ENCODE results near the gene CRHR1. TPM values are rescaled to one million over a fixed set of nuclear protein-coding genes. Genes with fewer than 3 reads are reported as not detected.
A peak's percentile ranks its signal among the peaks of the same experiment; 100 is the strongest.

CRHR1 gene
- total and polyA plus RNA-seq, 7 donors, result 0.33 TPM; not detected in 6

- Histone ChIP-seq H3K27me3 (peaks cover 4 to 54% (median 18%) of the 10 kb centered on the region in 3 donors), H3K27ac (no peak overlapping the region), H3K36me3 (no peaks in the 10 kb centered on the region), H3K4me3 (no peak overlapping the region), H3K4me1 (no peaks in the 10 kb centered on the region), H3K9me3 (no peaks in the 10 kb centered on the region)
- DNase-seq, result peak; percentile 38
- 84 to 87% methylated on average over 8 of the region's 8 CpGs for WGBS, 2 donors
- no peak for TF ChIP-seq POLR2A (IDR thresholded peaks at IDR 0.05)
- TF ChIP-seq EP300 (IDR thresholded peaks at IDR 0.05), result no peak
- TF ChIP-seq, protein P1, sequence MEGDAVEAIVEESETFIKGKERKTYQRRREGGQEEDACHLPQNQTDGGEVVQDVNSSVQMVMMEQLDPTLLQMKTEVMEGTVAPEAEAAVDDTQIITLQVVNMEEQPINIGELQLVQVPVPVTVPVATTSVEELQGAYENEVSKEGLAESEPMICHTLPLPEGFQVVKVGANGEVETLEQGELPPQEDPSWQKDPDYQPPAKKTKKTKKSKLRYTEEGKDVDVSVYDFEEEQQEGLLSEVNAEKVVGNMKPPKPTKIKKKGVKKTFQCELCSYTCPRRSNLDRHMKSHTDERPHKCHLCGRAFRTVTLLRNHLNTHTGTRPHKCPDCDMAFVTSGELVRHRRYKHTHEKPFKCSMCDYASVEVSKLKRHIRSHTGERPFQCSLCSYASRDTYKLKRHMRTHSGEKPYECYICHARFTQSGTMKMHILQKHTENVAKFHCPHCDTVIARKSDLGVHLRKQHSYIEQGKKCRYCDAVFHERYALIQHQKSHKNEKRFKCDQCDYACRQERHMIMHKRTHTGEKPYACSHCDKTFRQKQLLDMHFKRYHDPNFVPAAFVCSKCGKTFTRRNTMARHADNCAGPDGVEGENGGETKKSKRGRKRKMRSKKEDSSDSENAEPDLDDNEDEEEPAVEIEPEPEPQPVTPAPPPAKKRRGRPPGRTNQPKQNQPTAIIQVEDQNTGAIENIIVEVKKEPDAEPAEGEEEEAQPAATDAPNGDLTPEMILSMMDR (IDR thresholded peaks at IDR 0.05), result no peak
- no peak for TF ChIP-seq POLR2AphosphoS5 (IDR thresholded peaks at IDR 0.05)
- intact Hi-C loops (cut with DNase I), result no loop called here
Observed at GRCh38 chr17:45755050-45755449, 29.1 kb upstream of the CRHR1 start.

GRCh38 chr17:45756266-45756991 lies 27.7 kb upstream of the CRHR1 start:
- DNase-seq, result no peak
- peaks cover 4 to 55% (median 18%) of the 10 kb centered on the region in 3 donors for H3K27me3 ChIP-seq
- 39 to 41% methylated on average over 12 of the region's 12 CpGs for WGBS, 2 donors

GRCh38 chr17:45757431-45758218 lies 26.5 kb upstream of the CRHR1 start:
- intact Hi-C loops (cut with DNase I), result no loop called here
- peaks cover 4 to 49% (median 15%) of the 10 kb centered on the region in 3 donors for H3K27me3 ChIP-seq
- no peak overlapping the region for H3K4me3 ChIP-seq
- TF ChIP-seq EP300 (IDR thresholded peaks at IDR 0.05), result no peak
- no peak for TF ChIP-seq POLR2A (IDR thresholded peaks at IDR 0.05)
- TF ChIP-seq POLR2AphosphoS5 (IDR thresholded peaks at IDR 0.05), result no peak
- TF ChIP-seq, protein P1 (IDR thresholded peaks at IDR 0.05), result no peak
- no peaks in the 10 kb centered on the region for H3K36me3 ChIP-seq
- no peaks in the 10 kb centered on the region for H3K9me3 ChIP-seq
- H3K4me1 ChIP-seq, result no peaks in the 10 kb centered on the region
- DNase-seq, result no peak
- 79 to 88% methylated on average over 13 of the region's 13 CpGs for WGBS, 2 donors
- H3K27ac ChIP-seq, result no peak overlapping the region

More at GRCh38 chr17:45756266-45756991, 27.7 kb upstream of the CRHR1 start:
- H3K9me3 ChIP-seq, result no peaks in the 10 kb centered on the region
- H3K36me3 ChIP-seq, result no peaks in the 10 kb centered on the region
- no peak overlapping the region for H3K4me3 ChIP-seq
- H3K27ac ChIP-seq, result no peak overlapping the region
- intact Hi-C loops (cut with DNase I), result no loop called here
- no peak for TF ChIP-seq EP300 (IDR thresholded peaks at IDR 0.05)
- TF ChIP-seq POLR2A (IDR thresholded peaks at IDR 0.05), result no peak
- no peak for TF ChIP-seq POLR2AphosphoS5 (IDR thresholded peaks at IDR 0.05)
- TF ChIP-seq, protein P1 (IDR thresholded peaks at IDR 0.05), result no peak
- no peaks in the 10 kb centered on the region for H3K4me1 ChIP-seq

DNA sequence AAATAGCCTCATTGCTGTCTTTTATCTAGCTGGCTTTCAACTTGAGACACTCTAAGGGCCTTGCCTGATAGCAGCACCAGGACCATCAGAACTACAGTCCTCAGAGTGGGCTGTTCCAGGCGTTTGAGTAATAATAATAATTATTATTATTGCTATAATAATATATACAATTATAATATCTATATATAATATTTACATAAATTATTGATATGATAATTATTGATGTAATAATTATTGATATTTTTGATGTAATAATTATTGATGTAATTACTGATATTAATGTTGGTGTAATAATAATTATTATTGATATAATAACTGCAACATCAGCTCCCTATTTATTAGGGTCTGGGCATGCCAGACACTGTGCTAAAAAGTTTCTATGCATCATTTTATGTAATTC lies 25.6 kb upstream of the CRHR1 start:
- 57 to 80% methylated on average over 1 of the region's 1 CpG for WGBS, 2 donors
- intact Hi-C loops (cut with DNase I), result no loop called here
- Histone ChIP-seq H3K4me1 (no peaks in the 10 kb centered on the region), H3K27ac (no peak overlapping the region), H3K9me3 (no peaks in the 10 kb centered on the region), H3K36me3 (no peaks in the 10 kb centered on the region), H3K27me3 (peaks cover 4 to 50% (median 10%) of the 10 kb centered on the region in 3 donors), H3K4me3 (no peak overlapping the region)
- no peak for DNase-seq
- TF ChIP-seq, protein P1 (IDR thresholded peaks at IDR 0.05), result no peak
- TF ChIP-seq POLR2AphosphoS5 (IDR thresholded peaks at IDR 0.05) (no peak), POLR2A (IDR thresholded peaks at IDR 0.05) (no peak), EP300 (IDR thresholded peaks at IDR 0.05) (no peak)
